Kidney (tissue), 14 donors: ENCODE measurements around the gene SLC28A1. TPM values are rescaled to one million over a fixed set of nuclear protein-coding genes. Genes with fewer than 3 reads are reported as not detected.
A peak's percentile ranks its signal among the peaks of the same experiment; 100 is the strongest.

Source experiments
- DNase-seq, 5 donors: peaks; one replicate each; pipeline ENCODE4 v3.0.0-alpha.2; 2013 to 2020
- FAIRE-seq: peaks from 2 replicates; lab custom pipeline; 2012; peaks lifted over from hg19 to GRCh38; lab: Jason Lieb, UNC
- H3K27ac ChIP-seq, 2 donors: one replicate each; pipeline ENCODE4 v1.7.0; 2013; ENCODE audit warnings: low read depth in 2 of 2, low read length in 2 of 2, inconsistent platforms in 1 of 2
- H3K27me3 ChIP-seq: one replicate; pipeline ENCODE4 v1.7.1; 2013; ENCODE audit warnings: low read length, inconsistent platforms; ENCODE audit not compliant: control insufficient read depth, insufficient read depth
- H3K36me3 ChIP-seq, 3 donors: one replicate each; pipeline versions ENCODE4 v1.7.0 to v1.7.1; 2013; ENCODE audit warnings: low read length in 3 of 3, control low read depth in 1 of 3, inconsistent platforms in 1 of 3; ENCODE audit not compliant: insufficient read depth in 3 of 3, control insufficient read depth in 2 of 3
- H3K4me1 ChIP-seq, 3 donors: one replicate each; pipeline versions ENCODE4 v1.7.0 to v1.7.1; 2013; ENCODE audit warnings: low read length in 3 of 3, inconsistent platforms in 1 of 3, low read depth in 1 of 3; ENCODE audit not compliant: control insufficient read depth in 2 of 3, insufficient read depth in 2 of 3
- H3K4me3 ChIP-seq, 3 donors: one replicate each; pipeline versions ENCODE4 v1.7.0 to v1.8.1; 2013; ENCODE audit warnings: low read length in 3 of 3, control low read depth in 1 of 3, inconsistent platforms in 1 of 3
- H3K9ac ChIP-seq, 3 donors: one replicate each; pipeline versions ENCODE4 v1.7.0 to v1.7.1; 2013; ENCODE audit warnings: low read length in 3 of 3, control low read depth in 1 of 3, inconsistent platforms in 1 of 3
- H3K9me3 ChIP-seq, 3 donors: one replicate each; pipeline versions ENCODE4 v1.7.0 to v1.7.1; 2013; ENCODE audit warnings: low read length in 3 of 3, control low read depth in 1 of 3, inconsistent platforms in 1 of 3; ENCODE audit not compliant: control insufficient read depth in 2 of 3, insufficient read depth in 1 of 3
- CTCF ChIP-seq: IDR thresholded peaks from 3 replicates; pipeline ENCODE4 v1.5.1; 2012; ENCODE audit warnings: mild to moderate bottlenecking, moderate library complexity, borderline replicate concordance; ENCODE audit not compliant: insufficient read depth; ENCODE audit errors: extremely low read depth
- intact Hi-C: fragments of 100-400 bp; cut with DNase I; formaldehyde crosslinking; loops from one replicate; pipeline ENCODE4 v1.11.1; 2022
- polyA plus RNA-seq: library from polyadenylated mRNA; stranded (reverse); fragments of 350-450 nt; fragmentation: Illumina TruSeq; extraction: RNeasy Lipid Tissue Mini Kit (QIAGEN cat#74804); gene quantifications from one replicate; pipeline ENCODE4 v1.2.3, GENCODE V29; 2014; ENCODE audit warnings: low read depth, low replicate concordance; ENCODE audit not compliant: insufficient read depth
- total RNA-seq: library from RNA; stranded (reverse); fragmentation: NEBNext Ultra II Directional; extraction: Animal tissue kit (Norgen Biotek cat#: 25700); gene quantifications from one replicate; pipeline ENCODE4 v1.2.1, GENCODE V29; 2021
- donor health status: control.
- donor health status: control.
- donor health status: control.
- donor health status: control.
- donor health status: control.
- donor health status: DM: yes; HTN: yes; CAD: no.
- donor health status: Normal renal cell carcinoma (clear cell type).

Gene SLC28A1
- total and polyA plus RNA-seq, 2 donors from 2014 or later: 12.8 to 51.2 TPM

GRCh38 chr15:84919106-84919667, 34.7 kb downstream of the SLC28A1 start:
- Histone ChIP-seq H3K36me3 (no peaks in the 10 kb centered on the region), H3K9ac (no peak overlapping the region), H3K9me3 (no peaks in the 10 kb centered on the region), H3K27me3 (no peaks in the 10 kb centered on the region), H3K27ac (no peak overlapping the region), H3K4me1 (peaks cover 0 to 5% (median 0%) of the 10 kb centered on the region in 3 donors), H3K4me3 (no peak overlapping the region)
- FAIRE-seq: no peak
- intact Hi-C loops: no loop called here
- DNase-seq: no peak
- no peak for TF ChIP-seq CTCF

GRCh38 chr15:84921121-84921520, 36.7 kb downstream of the SLC28A1 start:
- intact Hi-C loops: loop anchor here (10.0 kb wide), 1 partner anchor 326 kb away; no protein-coding TSS in a partner anchor
- Histone ChIP-seq H3K27me3 (no peaks in the 10 kb centered on the region), H3K9ac (no peak overlapping the region), H3K4me3 (no peak overlapping the region), H3K27ac (no peak overlapping the region), H3K9me3 (no peaks in the 10 kb centered on the region), H3K36me3 (no peaks in the 10 kb centered on the region), H3K4me1 (peaks cover 0 to 2% (median 0%) of the 10 kb centered on the region in 3 donors)
- TF ChIP-seq CTCF: no peak
- DNase-seq: peak in 1 of 5 donors; percentile 66
- no peak for FAIRE-seq

GRCh38 chr15:84922530-84922929, 38.1 kb downstream of the SLC28A1 start:
- DNase-seq: peak in 4 of 5 donors; percentile 35 to 65 (median 50)
- intact Hi-C loops: loop anchor here (10.0 kb wide), 1 partner anchor 328 kb away; no protein-coding TSS in a partner anchor
- H3K36me3 ChIP-seq: no peaks in the 10 kb centered on the region
- H3K4me3 ChIP-seq: no peak overlapping the region
- H3K27me3 ChIP-seq: no peaks in the 10 kb centered on the region
- no peak for FAIRE-seq
- no peak overlapping the region for H3K9ac ChIP-seq
- peak overlapping the region in 1 of 2 donors; percentile 49 for H3K27ac ChIP-seq
- TF ChIP-seq CTCF: no peak
- no peaks in the 10 kb centered on the region for H3K9me3 ChIP-seq
- H3K4me1 ChIP-seq: peaks cover 0 to 2% (median 2%) of the 10 kb centered on the region in 3 donors
